Aorta (tissue), 5 donors: ENCODE measurements around the gene G2E3. TPM values are rescaled to one million over a fixed set of nuclear protein-coding genes. Genes with fewer than 3 reads are reported as not detected.

ENCODE experiments used
- ATAC-seq: fragments of 200-7000 bp; cut with Tn5 transposase; one replicate; pipeline ENCODE4 v1.9.1; 2022; ENCODE audit warnings: moderate library complexity; ENCODE audit not compliant: low FRiP score
- DNase-seq, 2 donors: peaks; one replicate each; pipeline ENCODE4 v3.0.0-alpha.2; 2020
- H3K27ac ChIP-seq, 2 donors: one replicate each; pipeline ENCODE4 v1.5.1; 2013; ENCODE audit warnings: low read length in 2 of 2, mild to moderate bottlenecking in 2 of 2, moderate library complexity in 2 of 2, control low read depth in 1 of 2, inconsistent platforms in 1 of 2, low read depth in 1 of 2
- H3K27me3 ChIP-seq, 2 donors: one replicate each; pipeline ENCODE4 v1.6.1; 2013; ENCODE audit warnings: control low read depth in 1 of 2, low read length in 1 of 2, mild to moderate bottlenecking in 1 of 2, moderate library complexity in 1 of 2; ENCODE audit not compliant: insufficient read depth in 2 of 2, control insufficient read depth in 1 of 2
- H3K36me3 ChIP-seq, 2 donors: one replicate each; pipeline ENCODE4 v1.6.1; 2013; ENCODE audit warnings: control low read depth in 1 of 2, low read length in 1 of 2, mild to moderate bottlenecking in 1 of 2; ENCODE audit not compliant: insufficient read depth in 2 of 2, control insufficient read depth in 1 of 2
- H3K4me1 ChIP-seq, 2 donors: one replicate each; pipeline ENCODE4 v1.6.1; 2013; ENCODE audit warnings: low read length in 2 of 2, control low read depth in 1 of 2, mild to moderate bottlenecking in 1 of 2, moderate library complexity in 1 of 2; ENCODE audit not compliant: insufficient read depth in 2 of 2, control insufficient read depth in 1 of 2
- H3K4me3 ChIP-seq, 2 donors: one replicate each; pipeline ENCODE4 v1.5.1; 2013; ENCODE audit warnings: low read length in 2 of 2, control low read depth in 1 of 2, mild to moderate bottlenecking in 1 of 2
- H3K9me3 ChIP-seq: one replicate; pipeline ENCODE4 v1.6.1; 2013; ENCODE audit warnings: mild to moderate bottlenecking, low read length; ENCODE audit not compliant: control insufficient read depth
- WGBS, 2 donors: extraction: QIAGEN DNeasy Blood & Tissue Kit; methylation state at CpG; one replicate each; pipeline ENCODE4 v1.1.7; 2013; 5-methylcytosine and 5-hydroxymethylcytosine counted together
- intact Hi-C, 2 donors: fragments of 100-400 bp; cut with DNase I; formaldehyde crosslinking; loops; one replicate each; pipeline versions ENCODE4 v1.14.2 to v1.15.0; 2022
- polyA plus RNA-seq, 2 donors: library from polyadenylated mRNA; stranded (reverse); fragments of 200-250 nt; gene quantifications; one replicate each; pipeline ENCODE4 v1.2.3, GENCODE V29; 2013
- total RNA-seq, 2 donors: library from RNA; stranded (reverse); fragmentation: NEBNext Ultra II Directional; extraction: Animal tissue kit (Norgen Biotek cat#: 25700); gene quantifications; one replicate each; pipeline ENCODE4 v1.2.1, GENCODE V29; 2021
- donor health status: healthy with polysubstance abuse.
- donor health status: Bipolar disorder and iron deficiency.
- donor health status: DM: no; HTN: no; CAD: no.
- donor health status: DM: no; HTN: no; CAD: no.
- donor health status: DM: yes; HTN: yes; CAD: no.

Gene G2E3
- total and polyA plus RNA-seq, 4 donors, result 4.0 to 18.3 (median 11.7) TPM

DNA sequence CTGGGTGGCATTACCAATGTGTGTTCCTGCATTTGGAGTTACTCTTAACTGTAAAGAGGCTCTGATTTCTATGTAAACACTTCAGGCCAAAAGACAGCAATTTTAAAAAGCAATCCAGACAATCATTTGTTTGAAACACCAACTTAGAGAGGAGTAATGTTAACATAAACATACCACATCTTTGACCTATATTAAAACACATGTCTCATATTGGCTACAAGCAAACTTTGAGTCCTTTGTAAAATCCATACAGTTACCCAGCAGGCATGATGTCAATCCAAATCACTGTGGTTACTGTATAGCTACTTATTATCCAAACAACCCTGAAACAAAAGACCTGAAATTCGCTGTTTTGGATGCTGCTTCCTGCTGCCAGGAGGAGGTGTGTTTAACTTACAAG, 7.5 kb upstream of the G2E3 start:
- no peak overlapping the region for H3K27ac ChIP-seq
- intact Hi-C loops, result no loop called here
- H3K4me3 ChIP-seq, result no peak overlapping the region
- WGBS, 2 donors, result 42 to 59% methylated on average over 1 of the region's 1 CpG
- no peaks in the 10 kb centered on the region for H3K36me3 ChIP-seq
- ATAC-seq, result no peak
- no peaks in the 10 kb centered on the region for H3K9me3 ChIP-seq
- no peaks in the 10 kb centered on the region for H3K4me1 ChIP-seq
- DNase-seq, result no peak
- peaks cover 0 to under 1% of the 10 kb centered on the region in 2 donors for H3K27me3 ChIP-seq

DNA sequence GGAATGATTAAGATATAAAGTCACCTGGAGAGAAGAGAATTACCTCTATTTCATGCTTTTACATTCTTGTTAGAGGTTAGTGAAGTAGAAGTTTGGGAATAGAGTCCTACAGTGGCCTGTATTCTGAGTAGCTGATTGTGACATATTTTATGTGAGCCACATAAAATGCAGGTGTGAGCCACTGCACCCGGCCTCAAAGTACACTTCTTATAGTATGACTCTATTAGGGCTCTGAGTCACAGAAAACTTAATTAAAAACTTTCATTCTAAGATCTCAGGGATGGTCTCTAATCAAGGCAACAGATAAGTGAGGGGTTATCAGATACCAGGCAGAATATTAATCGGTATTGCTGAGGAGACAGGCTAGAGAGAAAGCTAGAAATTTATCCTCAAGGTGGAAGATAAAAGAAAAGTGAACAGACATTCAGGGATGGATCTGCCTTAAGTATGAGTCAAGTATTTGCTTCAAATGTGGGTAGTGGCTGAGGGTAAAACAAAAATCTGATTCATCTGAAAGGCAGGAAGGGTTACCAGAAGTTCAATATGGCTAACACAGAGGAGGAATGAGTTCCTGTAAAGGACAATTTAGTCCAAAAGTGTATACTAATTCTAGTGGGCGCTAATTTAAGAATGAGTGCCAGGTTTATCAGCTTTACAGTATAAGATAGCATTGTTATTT, 5.5 kb upstream of the G2E3 start:
- Histone ChIP-seq H3K27me3 (no peaks in the 10 kb centered on the region), H3K4me1 (no peaks in the 10 kb centered on the region), H3K4me3 (no peak overlapping the region), H3K36me3 (no peaks in the 10 kb centered on the region), H3K27ac (no peak overlapping the region), H3K9me3 (no peaks in the 10 kb centered on the region)
- DNase-seq (no peak), ATAC-seq (no peak)
- intact Hi-C loops, result no loop called here
- 88 to 94% methylated on average over 3 of the region's 3 CpGs for WGBS, 2 donors

DNA sequence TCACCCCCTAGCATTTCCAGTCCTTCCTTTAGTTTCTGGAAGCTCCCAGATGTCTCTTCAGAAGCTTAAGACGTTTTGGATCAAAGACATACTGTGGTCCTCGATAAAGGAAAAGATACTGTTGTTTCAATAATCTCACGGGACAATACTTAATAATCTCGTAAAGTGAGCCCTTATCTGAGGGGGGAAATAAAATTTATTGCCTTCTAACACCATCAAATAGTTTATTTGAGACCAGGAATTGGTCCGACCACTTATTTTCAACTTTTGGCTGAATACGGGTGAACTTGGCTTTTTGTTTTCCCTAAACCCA, 640 bp upstream of the G2E3 start:
- DNase-seq (no peak), ATAC-seq (no peak)
- Histone ChIP-seq H3K27me3 (no peaks in the 10 kb centered on the region), H3K27ac (peak overlapping the region in 1 of 2 donors; percentile 37), H3K4me3 (peak overlapping the region; percentile 84 to 94), H3K9me3 (no peaks in the 10 kb centered on the region), H3K36me3 (no peaks in the 10 kb centered on the region), H3K4me1 (peaks cover 0 to 1% of the 10 kb centered on the region in 2 donors)
- 21 to 24% methylated on average over 6 of the region's 6 CpGs for WGBS, 2 donors
- intact Hi-C loops, result no loop called here

DNA sequence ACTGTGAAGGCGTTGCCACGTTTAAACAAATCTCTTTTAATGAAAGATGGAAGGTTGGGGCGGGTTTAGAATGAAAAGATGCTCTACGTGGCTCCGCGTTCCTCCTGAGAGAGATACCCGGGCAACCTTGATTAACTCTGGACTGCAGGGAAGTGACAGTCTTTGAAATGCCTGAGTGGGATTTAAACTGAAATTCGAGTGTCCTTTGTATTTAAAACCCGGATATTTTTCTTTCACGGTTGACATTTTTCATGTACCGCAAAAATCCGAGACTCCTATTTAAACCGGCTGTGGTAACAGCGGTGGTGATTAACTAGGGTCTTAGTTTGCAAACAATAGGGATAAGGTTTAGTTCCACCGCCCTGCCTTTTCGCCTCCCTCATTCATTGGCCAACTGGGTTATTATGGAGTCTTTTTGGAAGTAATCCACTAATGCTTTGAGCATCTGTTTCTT, 707 bp downstream of the G2E3 start:
- H3K4me3 ChIP-seq, result peak overlapping the region; percentile 84 to 94
- DNase-seq, result no peak
- H3K27ac ChIP-seq, result no peak overlapping the region
- no peaks in the 10 kb centered on the region for H3K27me3 ChIP-seq
- peaks cover 0 to 3% of the 10 kb centered on the region in 2 donors for H3K4me1 ChIP-seq
- ATAC-seq, result no peak
- WGBS, 2 donors, result 0% methylated on average over 16 of the region's 16 CpGs
- intact Hi-C loops, result no loop called here
- H3K36me3 ChIP-seq, result no peaks in the 10 kb centered on the region
- no peaks in the 10 kb centered on the region for H3K9me3 ChIP-seq

DNA sequence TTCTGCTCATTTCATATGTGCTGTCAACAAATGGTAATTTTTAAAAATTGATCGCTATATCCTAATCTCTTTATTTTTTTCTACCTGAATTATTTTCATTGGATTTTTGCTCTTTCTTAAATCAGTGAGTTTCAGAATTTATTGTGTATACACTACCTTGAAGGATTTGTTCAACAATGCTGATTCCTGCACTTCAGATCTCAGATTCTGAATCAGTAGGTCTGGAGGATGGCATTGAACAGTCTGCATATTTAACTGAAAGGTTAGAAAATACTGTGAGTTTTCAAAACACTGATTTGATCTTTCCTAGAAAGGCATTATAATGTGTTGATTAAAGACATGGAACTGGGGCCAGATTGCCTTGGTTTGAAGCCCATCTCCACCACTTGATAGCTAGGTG, 1.6 kb downstream of the G2E3 start:
- intact Hi-C loops, result no loop called here
- DNase-seq (no peak), ATAC-seq (no peak)
- no peak overlapping the region for H3K4me3 ChIP-seq
- WGBS, 2 donors, result 66 to 83% methylated on average over 1 of the region's 1 CpG
- no peaks in the 10 kb centered on the region for H3K9me3 ChIP-seq
- no peaks in the 10 kb centered on the region for H3K27me3 ChIP-seq
- peaks cover 0 to 3% of the 10 kb centered on the region in 2 donors for H3K4me1 ChIP-seq
- no peaks in the 10 kb centered on the region for H3K36me3 ChIP-seq
- no peak overlapping the region for H3K27ac ChIP-seq

DNA sequence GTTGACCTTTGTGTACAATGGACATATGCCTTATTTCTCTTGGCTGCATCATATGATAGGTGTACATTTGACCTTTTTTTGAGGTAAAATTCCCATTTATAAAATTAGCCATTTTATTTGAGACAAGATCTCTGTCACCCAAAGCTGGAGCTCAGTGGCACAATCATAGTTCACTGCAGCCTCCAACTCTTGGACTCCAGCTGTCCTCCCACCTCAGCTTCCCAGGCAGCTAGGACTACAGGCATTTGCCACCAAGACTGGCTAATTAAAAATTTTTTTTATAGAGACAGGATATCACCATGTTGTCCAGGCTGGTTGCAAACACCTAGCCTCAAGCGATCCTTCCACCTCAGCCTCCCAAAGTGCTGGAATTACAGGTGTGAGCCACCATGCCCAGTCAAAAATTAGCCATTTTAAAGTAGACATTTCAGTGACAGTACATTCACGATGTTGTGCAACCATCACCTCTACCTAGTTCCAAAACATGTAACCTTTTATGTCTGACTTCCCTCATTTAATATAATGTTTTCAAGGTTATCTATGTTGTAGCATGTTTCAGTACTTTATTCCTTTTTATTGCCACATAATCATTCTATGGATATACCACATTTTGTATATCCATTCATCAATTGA, 5.4 kb downstream of the G2E3 start:
- Histone ChIP-seq H3K27me3 (no peaks in the 10 kb centered on the region), H3K9me3 (no peaks in the 10 kb centered on the region), H3K27ac (no peak overlapping the region), H3K4me3 (no peak overlapping the region), H3K36me3 (no peaks in the 10 kb centered on the region), H3K4me1 (peaks cover 0 to 3% of the 10 kb centered on the region in 2 donors)
- DNase-seq (no peak), ATAC-seq (no peak)
- 98 to 100% methylated on average over 2 of the region's 2 CpGs for WGBS, 2 donors
- intact Hi-C loops, result no loop called here

DNA sequence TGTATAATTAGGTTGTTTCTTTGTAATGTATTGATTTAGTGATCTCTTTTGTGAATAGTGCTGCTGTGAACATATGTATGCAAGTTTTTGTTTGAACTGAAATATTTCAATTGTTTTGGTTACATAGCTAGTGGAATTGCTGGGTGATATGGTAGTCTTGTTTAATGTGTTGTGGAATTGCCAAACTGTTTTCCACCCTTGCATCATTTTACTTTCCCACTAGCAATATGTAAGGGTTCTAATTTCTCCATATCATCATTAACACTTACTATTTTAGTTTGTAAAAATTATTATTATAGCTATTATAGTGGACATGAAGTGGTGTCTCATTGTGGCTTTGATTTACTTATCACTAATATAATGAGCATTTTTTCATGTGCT, 5.9 kb downstream of the G2E3 start:
- intact Hi-C loops, result no loop called here
- Histone ChIP-seq H3K27me3 (no peaks in the 10 kb centered on the region), H3K36me3 (no peaks in the 10 kb centered on the region), H3K9me3 (no peaks in the 10 kb centered on the region), H3K27ac (no peak overlapping the region), H3K4me1 (peaks cover 0 to 3% of the 10 kb centered on the region in 2 donors), H3K4me3 (no peak overlapping the region)
- DNase-seq (no peak), ATAC-seq (no peak)

DNA sequence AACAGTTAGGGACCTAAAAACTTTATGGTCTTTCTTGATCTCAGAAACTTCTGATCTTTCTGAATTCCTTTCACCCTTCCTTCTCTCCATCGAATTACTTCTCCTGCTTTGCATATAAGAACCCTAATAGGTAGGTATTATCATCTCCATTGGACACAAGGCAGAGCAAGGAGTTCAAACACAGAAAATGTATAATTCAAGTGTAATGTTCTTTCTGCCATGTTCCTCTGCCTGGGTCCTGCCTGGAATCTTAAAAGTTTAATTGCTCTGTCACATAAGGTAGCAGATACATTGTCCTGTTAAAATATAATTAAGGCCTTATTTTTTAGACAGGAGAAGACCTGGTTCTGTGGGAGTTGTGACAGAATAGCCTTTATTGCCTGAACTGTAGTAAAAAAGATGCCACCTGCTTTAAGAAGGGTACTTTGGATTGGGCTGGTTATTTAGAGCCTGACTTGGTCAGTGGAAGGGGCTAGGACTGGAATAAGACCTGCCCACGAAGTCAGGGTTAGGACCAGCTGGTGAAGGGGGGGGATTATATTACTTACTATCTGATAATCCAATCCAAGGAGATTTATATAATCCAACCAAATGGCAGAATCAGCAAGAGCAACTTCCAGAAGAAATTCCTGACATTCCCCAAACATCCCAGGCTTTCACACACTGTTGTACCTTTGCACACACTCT, 10.4 kb downstream of the G2E3 start:
- DNase-seq, result no peak
- no peak for ATAC-seq
- H3K9me3 ChIP-seq, result no peaks in the 10 kb centered on the region
- H3K36me3 ChIP-seq, result no peaks in the 10 kb centered on the region
- intact Hi-C loops, result no loop called here
- H3K27ac ChIP-seq, result no peak overlapping the region
- no peak overlapping the region for H3K4me3 ChIP-seq
- peaks cover 0 to 2% of the 10 kb centered on the region in 2 donors for H3K4me1 ChIP-seq
- WGBS, 2 donors, result 58% methylated on average over 2 of the region's 2 CpGs
- no peaks in the 10 kb centered on the region for H3K27me3 ChIP-seq

DNA sequence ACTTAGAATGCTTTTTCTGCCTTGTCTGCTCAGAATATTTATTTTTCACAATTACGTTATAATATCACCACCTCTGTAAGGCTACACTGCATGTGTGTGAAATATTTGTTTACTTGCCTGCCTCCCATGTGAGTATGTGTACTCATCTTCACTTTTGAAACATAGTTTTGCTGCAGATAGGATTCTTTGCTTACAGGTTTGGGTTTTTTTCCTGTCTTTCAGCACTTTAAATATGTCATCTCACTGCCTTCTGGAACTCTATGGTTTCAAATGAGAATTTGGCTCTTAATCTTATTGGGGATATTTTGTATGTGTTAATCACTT, 10.9 kb downstream of the G2E3 start:
- H3K27ac ChIP-seq, result no peak overlapping the region
- DNase-seq (no peak), ATAC-seq (no peak)
- no peaks in the 10 kb centered on the region for H3K36me3 ChIP-seq
- H3K4me1 ChIP-seq, result peaks cover 0 to 2% of the 10 kb centered on the region in 2 donors
- 50% methylated on average over 1 of the region's 1 CpG for WGBS, 2 donors
- no peaks in the 10 kb centered on the region for H3K27me3 ChIP-seq
- intact Hi-C loops, result no loop called here
- H3K4me3 ChIP-seq, result no peak overlapping the region
- H3K9me3 ChIP-seq, result no peaks in the 10 kb centered on the region
